RPMI8226 (cell line): Measurements from ENCODE around the gene ARAP1.

Source experiments
- DNase-seq: peaks from one replicate; pipeline ENCODE4 v3.0.0-alpha.2; 2015

ARAP1 gene

DNA sequence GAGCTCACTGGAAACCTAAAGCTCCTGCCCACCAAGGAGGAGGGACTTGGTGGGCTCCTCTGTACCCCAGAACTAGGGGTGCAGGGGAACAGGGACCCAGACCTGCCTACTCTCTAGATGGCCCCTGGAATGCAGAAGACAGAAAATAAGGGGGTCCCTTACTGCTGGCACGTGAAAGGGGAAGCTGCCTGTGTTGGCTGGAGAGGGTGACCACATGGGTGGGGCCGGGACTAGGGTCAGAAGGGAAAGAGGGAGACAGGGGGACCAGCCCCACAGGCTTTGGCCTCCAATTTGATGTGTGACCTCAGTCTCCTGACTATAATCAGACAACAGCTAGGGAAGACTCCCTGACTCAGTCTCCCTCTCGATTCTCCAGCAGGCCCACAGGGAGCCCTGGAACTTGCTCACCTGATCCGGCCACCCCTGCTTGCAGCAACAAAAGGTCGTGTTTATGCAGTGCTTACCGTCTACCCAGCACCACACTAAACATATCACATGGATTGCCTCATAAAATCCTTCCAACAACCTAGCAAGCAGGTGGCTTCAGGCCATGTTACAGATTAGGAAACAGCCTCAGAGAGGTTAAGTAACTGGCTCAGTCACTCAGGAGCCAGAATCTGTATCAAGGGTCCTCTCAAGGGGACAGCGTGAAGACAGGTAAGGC lies 10.2 kb downstream of the ARAP1 start:
- DNase-seq, result no peak

DNA sequence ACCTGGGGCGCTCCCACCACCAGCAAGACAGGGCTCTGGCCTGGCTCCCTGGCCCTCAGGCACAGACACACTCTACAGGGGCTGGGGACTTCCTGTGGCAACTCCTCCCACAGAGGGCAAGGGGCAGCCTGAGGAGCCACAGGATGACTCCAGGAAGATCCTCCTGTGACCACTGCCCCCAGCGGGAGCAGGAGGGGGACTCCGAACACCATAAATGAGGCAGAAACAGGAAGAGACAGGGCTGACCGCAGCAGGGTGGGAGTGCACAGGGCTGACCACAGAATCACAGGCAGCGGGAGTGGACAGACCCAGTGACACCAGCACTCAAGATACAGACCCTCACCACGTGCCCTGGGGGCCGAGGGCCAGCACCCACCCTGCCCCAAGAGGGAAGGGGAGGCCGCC lies 10.8 kb downstream of the ARAP1 start:
- DNase-seq, result no peak

DNA sequence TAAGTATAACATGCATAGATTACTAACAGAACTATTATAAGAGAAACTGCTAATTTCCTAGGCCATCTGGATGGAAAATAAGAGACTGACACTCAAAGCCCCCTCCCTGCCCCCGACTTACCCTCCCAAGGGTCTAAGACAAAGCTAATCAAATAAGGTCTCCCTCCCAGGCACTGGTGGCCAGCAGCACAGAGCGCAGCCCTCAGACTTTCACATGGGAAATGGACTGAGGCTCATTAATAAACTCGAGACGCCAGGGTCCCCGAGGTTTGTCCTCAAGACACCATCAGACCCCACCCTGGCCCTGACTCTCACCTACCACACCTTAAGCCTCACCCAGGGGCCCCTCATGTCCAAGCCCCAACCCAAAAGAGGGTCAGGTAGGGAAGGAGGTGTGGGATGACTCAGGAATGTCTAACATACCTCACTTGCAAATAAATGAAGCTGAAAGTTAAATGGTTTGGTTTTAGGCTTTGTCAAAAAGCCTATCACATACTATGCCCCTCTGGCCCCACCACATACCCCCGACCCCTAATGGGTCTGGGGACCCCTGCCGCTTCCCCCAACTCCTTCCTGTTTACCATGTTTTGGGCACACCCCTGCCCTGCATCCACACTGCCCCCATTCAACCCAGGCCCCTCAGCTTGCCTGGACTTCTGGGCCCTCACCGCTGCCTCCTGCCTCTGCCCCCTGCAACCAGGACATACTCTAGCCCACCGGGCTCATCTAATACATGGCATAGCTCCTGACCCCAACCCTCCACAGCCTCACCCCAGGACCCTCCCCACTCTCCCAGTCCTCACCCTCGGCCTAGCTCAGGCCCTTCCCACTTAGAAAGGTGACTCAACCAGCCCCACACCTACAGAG lies 11.4 kb downstream of the ARAP1 start:
- DNase-seq, result no peak

DNA sequence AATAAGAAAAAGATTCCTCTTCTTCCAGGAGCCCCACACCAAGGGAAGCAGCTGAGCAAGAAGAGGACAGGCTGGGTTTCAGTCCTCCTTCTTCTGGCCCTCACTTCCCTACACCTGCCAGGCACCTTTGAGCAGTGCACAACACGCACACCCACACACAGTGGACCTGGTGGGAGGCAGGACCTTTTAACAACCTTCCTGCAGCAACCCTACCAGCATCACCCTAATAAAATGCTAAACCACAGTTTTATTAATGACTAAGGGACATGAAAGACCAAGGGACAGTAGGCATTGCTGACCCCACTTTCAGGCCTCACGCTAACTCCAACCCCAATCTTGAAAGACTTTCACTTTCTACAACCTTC lies 12.2 kb downstream of the ARAP1 start:
- no peak for DNase-seq

DNA sequence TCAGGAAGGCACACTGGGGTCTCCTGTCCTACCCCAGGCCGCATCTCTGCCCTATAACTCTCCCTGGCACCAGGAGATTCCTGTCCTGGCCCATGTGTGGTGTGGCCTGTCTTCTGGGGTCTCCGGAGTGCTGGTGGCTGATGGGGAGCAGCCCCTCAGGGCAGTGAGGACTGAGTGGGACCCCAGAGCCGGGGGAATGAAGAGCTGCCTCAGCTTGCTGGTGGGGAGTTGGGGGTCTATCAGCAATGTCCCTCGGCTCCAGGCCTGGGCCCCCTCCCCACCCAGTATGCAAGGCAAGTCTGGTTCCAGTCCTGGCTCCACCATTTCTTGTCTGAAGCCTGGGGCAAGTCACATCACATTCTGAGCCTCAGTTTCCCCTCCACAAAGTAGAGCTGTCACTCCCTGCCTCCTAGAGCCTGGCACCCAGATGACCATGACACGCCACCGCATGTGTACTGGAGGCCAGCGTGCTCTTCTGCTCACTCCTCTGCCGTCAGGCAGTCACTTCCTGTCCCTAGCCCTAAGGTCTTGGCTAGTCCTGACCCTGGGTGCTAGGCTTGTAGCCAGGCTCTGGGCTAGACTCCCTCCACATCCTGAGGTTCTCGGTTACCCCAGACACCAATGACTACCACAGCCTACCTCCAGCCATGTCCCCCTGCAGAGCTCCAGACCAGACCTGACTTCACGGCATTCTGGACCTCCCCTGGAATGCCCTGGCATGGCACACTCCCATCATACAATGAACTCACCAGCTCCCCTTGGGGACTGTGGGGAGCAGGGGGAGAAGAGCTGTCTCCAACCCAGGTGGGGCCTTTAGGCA lies 12.8 kb downstream of the ARAP1 start:
- DNase-seq, result no peak

DNA sequence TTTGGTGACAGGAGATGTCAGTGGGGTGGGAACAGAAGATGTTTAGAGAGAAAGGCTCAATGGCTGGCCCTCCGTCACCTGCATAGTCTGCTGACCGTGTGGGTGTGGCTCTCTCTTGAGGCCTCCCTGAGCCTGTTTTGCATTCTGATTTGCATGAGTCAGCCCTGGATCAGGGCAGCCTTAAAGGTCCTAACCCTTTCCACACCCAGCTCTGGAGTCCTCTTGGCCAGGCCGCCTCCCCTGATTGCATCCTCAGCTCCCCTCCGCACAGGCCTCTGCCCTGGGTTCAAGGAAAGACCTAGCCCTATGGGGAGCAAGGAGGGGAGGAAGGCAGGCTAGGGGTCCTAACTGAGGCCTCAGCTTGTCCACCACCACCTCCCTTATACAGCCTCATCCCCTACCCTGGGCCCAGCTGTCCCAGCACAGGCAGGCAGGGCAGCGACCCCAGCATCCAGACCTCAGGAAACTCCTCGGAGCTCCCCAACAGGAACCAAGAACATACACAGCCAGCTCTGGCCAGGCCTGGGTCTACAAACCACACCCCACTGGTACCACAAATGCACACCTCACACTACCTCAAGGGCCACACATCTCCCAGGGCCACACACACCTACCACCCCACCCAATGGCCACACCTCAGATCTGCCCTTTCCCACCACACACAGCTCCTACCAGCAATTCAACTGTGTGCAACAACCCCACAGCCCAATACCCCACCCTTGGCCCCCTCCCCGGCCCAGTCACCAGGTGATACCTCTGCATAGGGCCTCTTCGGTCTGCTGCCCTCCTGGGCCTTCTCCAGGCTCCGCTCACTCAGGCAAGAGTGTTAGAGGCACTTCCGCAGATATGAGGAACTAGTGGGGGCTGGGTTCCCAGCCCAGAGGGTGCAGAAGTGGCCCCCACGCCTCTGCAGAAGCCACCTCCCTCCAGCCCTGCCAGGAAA lies 13.7 kb downstream of the ARAP1 start:
- DNase-seq, result no peak

DNA sequence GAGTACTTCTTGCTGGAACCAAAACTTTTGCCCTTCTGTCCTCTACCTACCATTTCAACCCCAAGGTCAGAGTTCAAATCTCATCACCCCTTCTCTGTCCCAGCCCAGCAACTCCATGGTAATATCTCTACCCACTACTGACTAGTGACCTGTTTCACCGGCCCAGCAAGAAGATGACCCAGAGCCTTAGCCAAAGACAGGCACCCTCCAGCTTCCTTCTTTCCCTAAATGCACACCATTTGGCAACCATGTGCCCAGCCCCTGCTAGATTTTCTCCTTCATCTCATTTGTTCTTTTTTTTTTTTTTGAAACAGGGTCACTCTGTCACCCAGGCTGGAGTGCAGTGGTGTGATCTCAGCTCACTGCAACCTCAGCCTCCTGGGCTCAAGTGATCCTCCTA lies 14.9 kb downstream of the ARAP1 start:
- DNase-seq, result no peak

DNA sequence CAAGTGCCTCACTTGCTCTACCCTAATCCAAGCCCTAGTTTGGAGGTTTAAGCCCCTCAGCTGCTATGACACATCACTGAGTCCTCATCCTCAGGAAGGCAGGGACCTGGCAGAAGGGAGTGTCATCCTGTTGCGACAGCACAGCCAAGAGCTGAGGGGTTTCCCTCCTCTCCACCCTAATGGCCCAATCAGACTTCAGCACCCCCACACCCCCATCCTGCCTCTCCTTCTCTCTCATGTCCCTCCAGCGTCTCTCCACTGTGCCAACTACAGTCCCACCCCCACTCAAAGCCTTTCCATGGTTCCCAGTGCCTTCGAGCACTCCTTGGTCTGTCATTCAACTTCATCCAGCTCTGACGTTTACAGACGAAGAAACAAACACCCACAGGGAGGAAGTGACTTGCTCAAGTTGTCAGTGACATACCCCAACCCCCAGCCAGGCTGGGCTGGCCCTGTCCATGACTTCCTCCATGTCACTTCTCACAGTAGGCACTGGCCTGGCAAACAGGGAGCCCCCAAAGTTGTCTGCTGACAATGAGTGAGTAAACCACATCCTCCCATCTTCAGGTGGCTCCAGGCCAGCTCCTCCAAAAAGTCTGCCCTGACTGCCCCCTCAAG lies 15.6 kb downstream of the ARAP1 start:
- no peak for DNase-seq

DNA sequence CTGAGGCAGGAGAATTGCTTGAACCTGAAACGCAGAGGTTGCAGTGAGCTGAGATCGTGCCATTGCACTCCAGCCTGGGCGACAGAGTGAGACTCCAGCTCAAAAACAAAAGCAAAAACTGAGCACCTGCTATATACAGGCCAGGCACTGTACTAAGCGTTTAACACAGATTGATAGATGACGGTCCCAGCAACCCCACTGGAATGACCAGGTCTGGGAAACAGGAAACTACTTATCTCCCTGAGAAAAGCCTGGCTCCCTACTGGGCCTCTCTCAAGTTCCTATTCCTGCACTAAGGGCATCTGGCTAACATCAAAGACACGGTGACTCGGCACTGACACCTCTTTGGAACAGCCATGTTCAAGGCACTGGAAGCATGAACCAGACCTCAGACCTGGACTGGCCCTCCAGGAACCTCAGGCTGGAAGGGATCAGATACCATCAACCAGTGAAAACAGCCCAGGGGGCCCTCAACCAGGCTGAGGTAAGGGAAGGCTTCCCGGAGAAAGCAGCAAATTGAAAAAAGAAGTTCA lies 16.6 kb downstream of the ARAP1 start:
- DNase-seq, result no peak

DNA sequence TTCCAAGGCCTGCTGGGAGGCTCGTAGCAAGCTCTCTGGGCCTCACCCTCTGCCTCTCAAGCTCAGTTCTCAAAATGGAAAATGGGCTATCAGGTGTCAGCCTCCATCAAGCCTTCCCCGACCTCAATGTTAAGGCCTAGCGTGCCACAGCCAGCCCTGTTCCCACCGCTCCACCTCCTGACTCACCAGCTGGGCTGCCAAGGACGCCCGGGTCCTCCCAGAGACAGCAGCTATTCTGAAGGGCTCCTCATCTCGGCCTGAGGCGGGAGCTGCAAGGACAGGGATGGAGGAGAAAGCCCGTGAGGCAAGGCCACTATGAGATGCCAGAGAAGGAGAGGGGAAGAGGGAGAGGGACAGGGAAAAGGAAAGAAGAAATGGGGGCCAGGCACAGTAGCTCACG lies 19.9 kb downstream of the ARAP1 start:
- no peak for DNase-seq

DNA sequence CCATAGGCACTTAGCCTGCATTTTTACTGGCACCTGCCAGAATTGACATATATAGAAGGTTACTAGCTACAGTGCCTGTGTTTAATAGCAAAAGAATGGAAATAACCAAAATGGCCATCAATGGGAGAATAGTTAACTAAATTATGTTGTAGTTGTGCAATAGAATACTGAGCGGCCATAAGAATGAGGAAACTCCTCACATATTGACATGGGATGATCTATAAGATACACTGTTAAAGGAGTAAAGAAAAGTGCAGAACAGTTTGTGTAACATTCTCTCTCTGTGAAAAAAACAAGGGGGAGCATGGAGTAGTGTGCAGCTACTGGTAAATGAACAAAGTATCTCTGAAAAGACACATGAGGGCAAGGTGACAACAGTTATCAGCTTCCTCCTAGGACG lies 21.5 kb downstream of the ARAP1 start:
- no peak for DNase-seq

DNA sequence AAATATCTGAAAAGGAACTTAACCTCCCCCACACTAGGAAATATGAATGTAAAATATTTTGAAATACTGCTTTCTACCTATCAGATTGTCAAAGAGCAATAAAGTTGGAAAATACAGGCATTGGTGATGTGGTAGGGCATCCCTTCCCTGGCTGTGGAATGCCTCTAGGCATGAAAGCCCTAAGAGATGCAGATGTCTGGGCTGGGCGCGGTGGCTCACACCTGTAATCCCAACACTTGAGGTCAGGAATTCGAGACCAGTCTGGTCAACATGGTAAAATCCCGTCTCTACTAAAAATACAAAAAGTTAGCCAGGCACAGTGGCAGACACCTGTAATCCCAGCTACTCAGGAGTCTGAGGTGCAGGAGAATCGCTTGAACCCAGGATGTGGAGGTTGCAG lies 22.0 kb downstream of the ARAP1 start:
- DNase-seq, result no peak

DNA sequence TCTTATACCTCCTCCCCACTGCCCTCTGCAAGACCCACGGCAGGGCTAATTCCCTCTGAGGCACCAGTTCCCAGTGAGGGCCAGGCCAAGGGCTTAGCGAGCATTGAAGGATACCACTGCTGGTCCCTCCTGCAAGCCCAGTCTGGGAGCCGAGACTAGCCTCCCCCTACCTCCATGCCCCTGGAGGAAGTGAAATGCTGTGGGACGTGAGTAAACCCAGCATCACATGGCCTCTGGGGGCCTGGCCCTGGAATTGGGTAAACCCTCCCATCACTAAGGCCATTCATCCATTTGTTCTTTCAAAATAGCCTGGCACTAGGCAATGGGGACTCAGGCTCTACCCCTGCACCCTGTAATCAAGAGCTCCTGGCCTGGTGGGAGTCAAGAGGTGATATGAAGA lies 24.7 kb downstream of the ARAP1 start:
- DNase-seq, result no peak

DNA sequence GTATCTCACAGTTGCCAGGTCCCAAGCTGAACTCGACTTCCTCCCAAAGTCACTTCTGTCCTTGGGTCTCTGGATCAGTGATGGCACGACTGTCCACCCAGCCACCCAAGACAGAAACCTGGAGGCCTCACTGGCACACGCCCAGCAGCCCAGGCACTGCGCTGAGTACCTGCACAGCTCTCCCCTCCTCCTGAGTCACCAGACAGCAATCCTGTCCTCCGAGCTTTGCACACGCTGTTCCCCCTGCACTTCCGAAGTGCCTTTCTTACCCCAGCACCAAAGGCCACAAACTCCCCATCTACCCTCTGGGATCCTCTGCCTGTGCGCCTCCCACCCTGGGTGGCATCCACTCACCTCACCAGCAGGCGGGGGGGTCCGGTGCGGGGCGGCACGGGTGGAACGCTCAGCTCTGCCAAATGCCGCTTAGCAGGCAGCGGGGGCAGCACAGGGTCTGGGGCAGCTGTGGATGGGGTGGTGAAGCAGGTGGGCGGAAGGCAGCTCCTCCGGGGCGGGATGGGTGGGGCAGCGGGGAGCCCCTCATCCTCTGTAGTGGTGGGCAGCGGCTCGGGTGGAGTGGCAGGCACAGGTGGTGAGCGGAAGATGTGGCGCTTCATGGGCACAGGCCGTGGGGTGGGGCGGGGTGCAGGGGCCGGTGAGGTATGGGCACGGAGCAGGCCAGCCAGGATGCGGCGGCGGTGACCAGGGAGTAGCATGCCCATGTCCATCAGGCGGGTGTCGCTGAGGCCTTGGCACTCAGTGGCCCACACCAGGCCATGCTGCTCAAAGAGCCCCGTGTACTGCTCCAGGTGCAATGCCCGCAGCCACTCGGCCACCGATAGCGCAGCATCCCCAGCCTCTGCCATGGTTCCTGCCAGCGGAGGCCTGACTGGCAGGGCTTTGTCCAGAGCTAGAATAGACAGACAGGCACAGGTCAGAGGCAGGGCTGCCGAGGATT lies 25.7 kb downstream of the ARAP1 start:
- DNase-seq, result no peak

DNA sequence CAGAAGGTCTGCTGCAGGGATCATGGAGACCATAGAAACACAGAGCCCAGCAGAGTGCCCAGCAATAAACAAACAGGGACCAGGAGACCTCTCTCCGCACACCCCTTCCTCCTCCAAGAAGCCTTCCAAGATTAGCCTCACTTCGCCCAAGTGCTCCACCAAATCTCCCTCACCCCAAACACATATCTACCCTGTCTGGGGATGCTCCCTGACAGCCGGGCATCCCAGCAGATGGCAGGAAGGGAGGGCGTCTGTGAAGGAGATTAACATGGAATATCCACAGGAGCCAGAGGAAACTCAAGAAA lies 26.5 kb downstream of the ARAP1 start:
- no peak for DNase-seq

DNA sequence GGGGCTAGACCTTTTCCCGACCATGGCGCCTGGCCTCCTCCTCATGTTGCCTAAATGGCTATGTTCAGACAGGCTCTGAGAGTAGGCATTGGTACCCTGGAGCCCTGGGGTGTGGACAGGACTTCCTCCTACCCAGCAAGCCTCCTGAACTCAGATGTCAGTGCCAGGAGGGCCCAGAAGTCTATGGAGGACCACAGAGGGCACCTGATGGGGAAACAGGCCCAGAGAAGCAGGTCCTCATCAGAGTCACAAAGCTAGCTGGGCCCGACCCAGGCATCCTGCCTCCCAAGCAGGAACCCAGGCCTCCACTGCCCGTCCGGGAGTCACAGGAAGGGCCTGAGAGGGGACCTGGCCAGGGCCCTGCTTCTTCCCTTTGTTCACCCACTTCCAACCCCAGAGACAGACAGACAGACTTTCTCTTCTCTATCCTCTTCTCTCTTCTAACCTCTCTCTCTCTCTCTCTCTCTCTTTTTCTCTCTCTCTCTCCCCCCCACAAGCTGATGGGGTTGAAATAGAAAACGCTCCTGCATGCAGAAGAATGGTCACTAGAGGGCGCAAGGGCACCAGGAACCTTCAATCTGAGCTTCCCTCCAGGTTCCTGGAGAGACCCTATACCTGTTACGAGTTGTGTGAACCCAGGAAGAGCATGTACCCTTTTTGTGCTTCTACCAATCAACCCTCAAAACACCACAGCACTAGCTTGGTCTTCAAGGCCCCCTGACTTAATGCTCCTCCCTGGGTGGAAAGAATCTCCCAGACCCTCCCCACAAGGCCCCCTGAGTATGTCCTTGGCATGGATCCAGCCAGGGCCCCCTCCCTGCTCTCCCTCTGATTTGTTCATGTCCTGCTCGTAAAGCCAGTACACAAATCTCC lies 27.1 kb downstream of the ARAP1 start:
- peak; percentile 77 for DNase-seq

DNA sequence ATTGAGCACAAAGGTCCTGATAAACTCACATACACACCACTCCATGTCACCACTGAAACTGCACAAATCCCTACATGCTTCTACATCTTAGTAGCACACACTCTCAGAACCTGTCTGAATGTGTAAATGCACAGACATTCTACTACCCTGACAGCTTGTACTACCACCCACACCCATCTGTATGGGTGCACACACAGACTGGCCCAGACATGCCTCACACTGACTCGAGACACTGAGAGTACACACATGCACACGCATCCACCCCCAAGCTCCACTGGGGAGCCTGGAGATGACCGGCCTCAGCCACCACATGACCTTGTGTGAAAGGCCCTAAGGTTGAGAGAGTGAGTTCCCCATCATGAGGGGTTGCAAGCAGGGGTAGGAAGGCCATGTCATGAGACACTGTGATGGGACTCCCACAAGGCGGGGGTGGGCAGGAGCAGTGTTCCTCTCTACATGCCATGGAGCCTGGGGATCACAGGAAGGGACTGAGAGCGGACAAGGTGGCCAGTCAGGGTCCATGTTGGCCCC lies 28.1 kb downstream of the ARAP1 start:
- DNase-seq, result no peak

DNA sequence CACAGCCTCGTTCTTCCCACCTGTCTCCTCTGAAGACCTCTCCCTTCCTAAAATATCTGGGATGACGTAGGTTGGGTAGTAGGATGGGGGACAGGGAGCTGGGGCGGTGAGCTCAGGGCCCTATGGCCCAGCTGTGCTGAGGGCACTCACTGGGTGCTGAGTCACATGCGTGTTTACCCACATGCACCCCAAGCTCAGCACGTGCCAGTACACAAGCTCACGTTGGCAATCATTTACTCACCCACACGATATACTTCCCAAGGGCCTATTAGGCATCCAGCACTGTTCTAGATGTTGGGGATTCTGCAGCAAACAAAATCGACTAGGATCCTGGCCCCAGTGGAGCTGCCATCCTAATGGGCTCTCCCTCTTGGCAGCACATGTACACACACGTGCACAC lies 28.7 kb downstream of the ARAP1 start:
- DNase-seq, result no peak

DNA sequence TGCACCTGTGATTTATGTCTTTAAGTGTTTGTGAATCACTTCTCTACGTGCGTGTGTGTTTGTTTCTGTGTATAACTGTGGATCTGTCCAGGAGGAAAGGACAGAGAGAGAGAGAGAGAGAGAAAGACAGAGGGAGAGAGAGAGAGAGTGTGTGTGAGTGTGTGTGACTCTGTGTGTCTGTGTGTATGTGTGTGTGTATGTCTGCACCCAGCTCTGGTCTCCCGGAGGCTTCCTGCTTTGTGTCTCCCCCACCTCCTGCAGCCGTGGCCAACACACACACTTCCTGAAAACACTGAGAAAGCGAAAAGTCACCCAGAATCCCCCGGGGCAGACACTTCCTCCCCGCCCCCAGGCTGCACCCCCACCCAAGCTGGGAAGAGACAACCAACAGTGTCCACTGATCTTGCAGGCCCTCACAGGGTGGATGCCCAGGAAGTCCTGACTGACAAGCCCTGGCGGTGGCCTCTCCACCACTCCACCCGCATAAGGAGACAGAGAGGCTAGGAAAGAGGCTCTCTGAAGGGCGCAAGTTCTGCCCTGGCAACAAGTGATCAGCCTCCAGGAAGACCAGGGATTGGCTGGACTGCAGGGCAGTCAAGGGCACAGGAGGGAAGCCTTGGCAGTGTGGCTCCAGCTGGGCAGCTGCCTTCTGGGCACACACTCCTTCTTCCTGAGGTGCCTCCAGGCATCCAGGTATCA lies 30.0 kb downstream of the ARAP1 start:
- DNase-seq, result peak; percentile 85
